WERI-Rb-1 (cell line): ENCODE measurements around the gene PTPRG.

Experiments used
- DNase-seq: peaks from one replicate; pipeline ENCODE4 v3.0.0-alpha.2; 2020
- H3K27ac ChIP-seq: fragments of 250-450 bp; sonication (Bioruptor Pico); 2 replicates; pipeline ENCODE4 v1.5.1; 2020; ENCODE audit warnings: mild to moderate bottlenecking, moderate library complexity
- H3K27me3 ChIP-seq: fragments of 250-450 bp; sonication (Bioruptor Pico); 2 replicates; pipeline ENCODE4 v1.5.1; 2021; ENCODE audit warnings: mild to moderate bottlenecking, low read depth, moderate library complexity; ENCODE audit not compliant: insufficient read depth, severe bottlenecking
- H3K36me3 ChIP-seq: fragments of 250-450 bp; sonication (Bioruptor Pico); 2 replicates; pipeline ENCODE4 v1.5.1; 2020; ENCODE audit warnings: mild to moderate bottlenecking, moderate library complexity
- H3K4me3 ChIP-seq: 2 replicates; pipeline ENCODE4 v1.5.1; 2011; ENCODE audit warnings: low read depth, mild to moderate bottlenecking, control low read depth, low read length
- H3K9me3 ChIP-seq: fragments of 250-450 bp; sonication (Bioruptor Pico); 2 replicates; pipeline ENCODE4 v1.5.1; 2021; ENCODE audit warnings: mild to moderate bottlenecking, moderate library complexity; ENCODE audit not compliant: severe bottlenecking
- TF ChIP-seq, protein P1 (sequence below): IDR thresholded peaks from 2 replicates; pipeline ENCODE4 v1.5.1; 2011; ENCODE audit warnings: low read depth, mild to moderate bottlenecking, control low read depth, inconsistent platforms, low read length

PTPRG gene

DNA sequence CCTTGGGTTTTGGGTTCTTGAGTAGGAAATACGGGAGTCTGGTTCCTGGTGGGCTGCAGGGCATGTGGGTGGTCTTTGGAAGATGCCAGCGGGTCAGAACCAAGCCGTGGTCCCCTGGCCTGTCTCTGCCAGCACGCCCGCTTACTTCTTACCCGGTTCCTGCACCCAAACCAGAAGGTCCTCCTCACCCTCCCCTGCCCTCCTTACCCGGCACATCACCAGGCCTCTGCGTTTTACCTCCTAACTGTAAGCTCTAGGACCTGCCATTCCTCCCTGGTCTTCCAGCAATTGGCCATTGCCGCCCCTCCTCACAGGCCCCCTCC is 628.0 kb downstream of the PTPRG start:
- H3K36me3 ChIP-seq: peaks cover 35% of the 10 kb centered on the region
- TF ChIP-seq, protein P1, sequence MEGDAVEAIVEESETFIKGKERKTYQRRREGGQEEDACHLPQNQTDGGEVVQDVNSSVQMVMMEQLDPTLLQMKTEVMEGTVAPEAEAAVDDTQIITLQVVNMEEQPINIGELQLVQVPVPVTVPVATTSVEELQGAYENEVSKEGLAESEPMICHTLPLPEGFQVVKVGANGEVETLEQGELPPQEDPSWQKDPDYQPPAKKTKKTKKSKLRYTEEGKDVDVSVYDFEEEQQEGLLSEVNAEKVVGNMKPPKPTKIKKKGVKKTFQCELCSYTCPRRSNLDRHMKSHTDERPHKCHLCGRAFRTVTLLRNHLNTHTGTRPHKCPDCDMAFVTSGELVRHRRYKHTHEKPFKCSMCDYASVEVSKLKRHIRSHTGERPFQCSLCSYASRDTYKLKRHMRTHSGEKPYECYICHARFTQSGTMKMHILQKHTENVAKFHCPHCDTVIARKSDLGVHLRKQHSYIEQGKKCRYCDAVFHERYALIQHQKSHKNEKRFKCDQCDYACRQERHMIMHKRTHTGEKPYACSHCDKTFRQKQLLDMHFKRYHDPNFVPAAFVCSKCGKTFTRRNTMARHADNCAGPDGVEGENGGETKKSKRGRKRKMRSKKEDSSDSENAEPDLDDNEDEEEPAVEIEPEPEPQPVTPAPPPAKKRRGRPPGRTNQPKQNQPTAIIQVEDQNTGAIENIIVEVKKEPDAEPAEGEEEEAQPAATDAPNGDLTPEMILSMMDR: no peak
- no peaks in the 10 kb centered on the region for H3K9me3 ChIP-seq
- H3K27ac ChIP-seq: no peak overlapping the region
- DNase-seq: no peak
- no peaks in the 10 kb centered on the region for H3K27me3 ChIP-seq
- no peak overlapping the region for H3K4me3 ChIP-seq

DNA sequence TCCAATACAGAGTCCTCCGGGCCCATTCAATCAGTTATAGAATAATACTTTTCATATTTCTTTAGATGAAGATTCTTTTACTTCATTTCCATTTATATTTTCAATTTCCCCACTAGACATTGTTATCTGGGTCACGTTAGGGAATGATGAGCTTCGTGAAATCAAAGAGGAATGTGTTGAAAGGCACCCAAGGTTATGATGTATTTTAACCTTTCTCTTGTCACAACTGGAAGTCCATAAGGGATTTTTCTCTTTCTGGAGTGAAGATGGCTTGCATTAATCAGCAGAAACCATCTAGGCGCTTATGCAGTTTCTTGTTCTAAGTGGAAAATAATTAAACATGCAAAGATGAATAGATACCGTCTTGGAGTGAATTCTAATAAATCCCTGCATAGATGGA is 631.5 kb downstream of the PTPRG start:
- H3K27ac ChIP-seq: no peak overlapping the region
- no peaks in the 10 kb centered on the region for H3K27me3 ChIP-seq
- H3K4me3 ChIP-seq: no peak overlapping the region
- H3K9me3 ChIP-seq: no peaks in the 10 kb centered on the region
- TF ChIP-seq, protein P1: no peak
- no peak for DNase-seq
- peaks cover 38% of the 10 kb centered on the region for H3K36me3 ChIP-seq

DNA sequence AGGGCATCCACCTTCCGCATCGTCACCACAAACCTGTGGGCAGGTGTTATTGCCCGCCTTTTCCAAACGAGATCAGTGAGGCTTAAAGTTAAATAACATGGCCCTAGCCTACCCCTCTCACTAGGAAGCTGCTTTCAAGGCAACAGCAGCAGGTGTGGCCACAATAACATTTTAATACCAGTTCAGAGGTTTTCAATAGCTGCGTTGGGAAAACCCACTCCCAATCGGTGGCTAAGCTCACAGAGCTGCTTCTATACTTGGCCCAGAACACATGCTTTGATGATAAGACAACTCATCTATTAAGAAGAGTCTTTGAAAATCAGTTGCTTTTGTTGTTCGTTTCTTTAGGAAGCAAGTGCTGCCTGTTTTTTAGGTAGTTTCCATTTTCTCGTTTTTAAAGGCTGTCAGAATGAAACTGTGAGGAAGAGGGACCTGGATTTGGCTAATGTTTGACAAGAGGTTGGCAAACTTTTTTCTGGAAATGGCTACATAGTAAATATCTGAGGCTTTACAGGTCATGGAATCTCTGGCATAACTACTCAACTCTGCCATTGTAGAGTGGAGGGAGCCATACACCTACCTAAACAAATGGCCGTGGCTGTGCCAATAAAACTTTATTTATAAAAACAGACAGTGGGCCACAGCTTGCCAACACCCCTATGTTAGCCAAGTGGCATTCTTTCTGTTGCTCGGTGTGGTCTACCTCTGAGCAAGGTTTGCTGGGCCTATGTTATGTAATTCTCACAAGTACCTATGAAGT is 632.4 kb downstream of the PTPRG start:
- Histone ChIP-seq H3K4me3 (no peak overlapping the region), H3K27me3 (no peaks in the 10 kb centered on the region), H3K36me3 (peaks cover 41% of the 10 kb centered on the region), H3K9me3 (no peaks in the 10 kb centered on the region), H3K27ac (no peak overlapping the region)
- TF ChIP-seq, protein P1: no peak
- no peak for DNase-seq

DNA sequence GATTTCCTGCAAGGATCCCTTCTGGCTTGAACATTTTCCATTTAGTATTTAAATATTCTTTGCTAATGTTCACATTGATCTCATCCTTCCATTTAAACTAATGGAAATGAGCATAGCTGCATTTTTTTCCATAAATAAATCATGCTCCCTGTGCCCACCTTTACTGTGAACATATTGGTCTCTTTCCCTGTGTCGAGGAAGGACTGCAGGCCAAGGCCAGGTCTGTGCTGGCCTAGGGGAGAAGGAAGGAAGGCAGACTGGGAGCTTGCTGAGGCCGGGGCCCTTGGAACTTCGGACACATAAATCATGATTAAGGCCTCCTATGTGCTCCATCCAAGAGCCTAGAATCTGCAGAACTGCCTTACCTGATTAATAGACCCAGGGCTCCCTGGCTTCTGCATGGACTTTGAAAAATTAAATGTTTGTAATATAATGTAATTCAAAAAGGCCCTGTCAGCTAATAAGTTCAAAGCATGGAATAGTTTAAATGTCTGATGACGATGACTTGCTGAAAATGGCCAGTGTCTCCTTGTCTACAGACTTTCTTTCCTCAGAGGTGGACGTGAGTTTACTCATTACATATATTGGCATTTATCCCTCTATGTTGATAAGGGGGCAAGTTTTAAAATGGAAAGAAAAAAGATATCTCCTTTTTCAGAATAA is 636.1 kb downstream of the PTPRG start:
- peaks cover 33% of the 10 kb centered on the region for H3K36me3 ChIP-seq
- no peak overlapping the region for H3K4me3 ChIP-seq
- no peak overlapping the region for H3K27ac ChIP-seq
- no peak for DNase-seq
- no peaks in the 10 kb centered on the region for H3K27me3 ChIP-seq
- H3K9me3 ChIP-seq: no peaks in the 10 kb centered on the region
- TF ChIP-seq, protein P1: no peak

DNA sequence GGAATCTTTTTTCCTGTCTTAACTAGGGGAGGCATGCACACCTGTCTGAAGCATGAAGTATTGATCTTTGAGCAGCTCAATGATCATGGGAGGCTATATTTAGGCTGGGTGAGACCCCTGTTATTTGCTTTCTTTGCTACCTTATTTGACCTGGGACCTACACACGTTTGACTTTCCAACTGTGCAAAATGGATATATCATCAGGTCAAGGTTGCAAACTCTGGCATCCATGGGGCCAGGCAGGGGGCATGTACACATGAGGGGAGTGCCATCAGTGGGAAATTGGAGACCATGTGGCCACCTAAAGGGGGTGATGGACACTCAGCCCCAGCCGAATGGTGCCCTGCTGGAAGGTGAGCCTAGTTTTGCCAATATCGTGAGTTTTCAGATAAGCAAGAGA is 637.8 kb downstream of the PTPRG start:
- no peaks in the 10 kb centered on the region for H3K9me3 ChIP-seq
- no peak for DNase-seq
- H3K36me3 ChIP-seq: peaks cover 37% of the 10 kb centered on the region
- H3K4me3 ChIP-seq: no peak overlapping the region
- no peaks in the 10 kb centered on the region for H3K27me3 ChIP-seq
- no peak overlapping the region for H3K27ac ChIP-seq
- TF ChIP-seq, protein P1: no peak
